GM12891 (cell line): ENCODE data around the gene ATP6V1C2.

Source experiments
- POLR2A ChIP-seq: IDR thresholded peaks from 2 replicates; pipeline ENCODE4 v1.6.1; 2011; ENCODE audit warnings: low read depth, low read length, control low read depth
- POLR2AphosphoS5 ChIP-seq: IDR thresholded peaks from 2 replicates; pipeline ENCODE4 v1.6.1; 2011; ENCODE audit warnings: low read depth, low read length, control low read depth
- POU2F2 ChIP-seq: IDR thresholded peaks from 2 replicates; pipeline ENCODE4 v1.6.1; 2011; ENCODE audit warnings: low read depth, mild to moderate bottlenecking, control low read depth, low read length, moderate library complexity
- TAF1 ChIP-seq: IDR thresholded peaks from 2 replicates; pipeline ENCODE4 v1.6.1; 2011; ENCODE audit warnings: low read depth, low read length, control low read depth

- TF ChIP-seq POLR2A, result no peak
- no peak for TF ChIP-seq POLR2AphosphoS5
- no peak for TF ChIP-seq TAF1
- TF ChIP-seq POU2F2, result no peak
These were observed 459 bp upstream of the ATP6V1C2 start for GRCh38 chr2:10720947-10721395.
